ENCODE results near the gene ANO1. TPM values are rescaled to one million over a fixed set of nuclear protein-coding genes. Genes with fewer than 3 reads are reported as not detected.
"Not testable (repeated sequence)": the region's sequence is repeated elsewhere in the genome, so short reads cannot be mapped to it uniquely, and the experiment has no call there.

The ANO1 gene
- total RNA-seq, 4 donors from 2014 or later: 22.5 to 57.6 (median 41.4) TPM

GRCh38 chr11:70034740-70035365, 43.3 kb upstream of the ANO1 start:
- H3K4me3 ChIP-seq: no peak overlapping the region
- H3K27ac ChIP-seq: no peak overlapping the region
- H3K27me3 ChIP-seq: peaks cover 23% of the 10 kb centered on the region
- no peaks in the 10 kb centered on the region for H3K36me3 ChIP-seq
- H3K4me1 ChIP-seq: no peaks in the 10 kb centered on the region
- no peak for TF ChIP-seq CTCF (IDR thresholded peaks at IDR 0.05)
- no peak for TF ChIP-seq EP300 (IDR thresholded peaks at IDR 0.05)
- peaks cover 0 to 31% (median 0%) of the 10 kb centered on the region in 3 donors for H3K9me3 ChIP-seq
- 80 to 93% methylated on average over 5 to 6 of the region's 11 CpGs for WGBS, 2 donors (ENCODE audit: low coverage in 1 of 2)
- ATAC-seq: no peak

GRCh38 chr11:70035665-70036064, 42.5 kb upstream of the ANO1 start:
- H3K27ac ChIP-seq, H3K4me1 ChIP-seq, H3K4me3 ChIP-seq, H3K36me3 ChIP-seq, ATAC-seq: not testable (repeated sequence)
- Histone ChIP-seq H3K27me3 (peaks cover 31% of the 10 kb centered on the region), H3K9me3 (peaks cover 0 to 32% (median 0%) of the 10 kb centered on the region in 3 donors)
- WGBS, 2 donors (ENCODE audit: low coverage in 1 of 2): 78 to 88% methylated on average over 2 of the region's 2 CpGs

- Histone ChIP-seq H3K27me3 (peaks cover 37% of the 10 kb centered on the region), H3K4me3 (no peak overlapping the region), H3K4me1 (no peaks in the 10 kb centered on the region), H3K27ac (no peak overlapping the region), H3K9me3 (peaks cover 0 to 41% (median 0%) of the 10 kb centered on the region in 3 donors), H3K36me3 (no peaks in the 10 kb centered on the region)
- WGBS, 2 donors (ENCODE audit: low coverage in 1 of 2): 69 to 81% methylated on average over 4 of the region's 12 CpGs
- TF ChIP-seq CTCF (IDR thresholded peaks at IDR 0.05): no peak
- TF ChIP-seq POLR2AphosphoS5 (IDR thresholded peaks at IDR 0.05): no peak
- no peak for TF ChIP-seq POLR2A (IDR thresholded peaks at IDR 0.05)
- TF ChIP-seq EP300 (IDR thresholded peaks at IDR 0.05): no peak
- ATAC-seq: no peak
These were observed 40.9 kb upstream of the ANO1 start for GRCh38 chr11:70036971-70037882.

- peaks cover 37% of the 10 kb centered on the region for H3K27me3 ChIP-seq
- WGBS, 2 donors (ENCODE audit: low coverage in 1 of 2): 80 to 92% methylated on average over 7 to 8 of the region's 9 CpGs
- no peak overlapping the region for H3K4me3 ChIP-seq
- H3K36me3 ChIP-seq: no peaks in the 10 kb centered on the region
- H3K4me1 ChIP-seq: no peaks in the 10 kb centered on the region
- H3K9me3 ChIP-seq: peaks cover 0 to 51% (median 0%) of the 10 kb centered on the region in 3 donors
- no peak for TF ChIP-seq POLR2AphosphoS5 (IDR thresholded peaks at IDR 0.05)
- no peak for ATAC-seq
- H3K27ac ChIP-seq: no peak overlapping the region
These were observed 39.9 kb upstream of the ANO1 start for GRCh38 chr11:70038034-70038834.

- Histone ChIP-seq H3K27me3 (peaks cover 42% of the 10 kb centered on the region), H3K27ac (no peak overlapping the region), H3K9me3 (peaks cover 0 to 65% (median 0%) of the 10 kb centered on the region in 3 donors), H3K4me3 (no peak overlapping the region), H3K4me1 (no peaks in the 10 kb centered on the region), H3K36me3 (no peaks in the 10 kb centered on the region)
- no peak for TF ChIP-seq CTCF (IDR thresholded peaks at IDR 0.05)
- no peak for TF ChIP-seq POLR2A (IDR thresholded peaks at IDR 0.05)
- TF ChIP-seq EP300 (IDR thresholded peaks at IDR 0.05): no peak
- no peak for TF ChIP-seq POLR2AphosphoS5 (IDR thresholded peaks at IDR 0.05)
- WGBS, 2 donors (ENCODE audit: low coverage in 1 of 2): 94 to 95% methylated on average over 11 of the region's 11 CpGs
- no peak for ATAC-seq
These were observed 37.7 kb upstream of the ANO1 start for GRCh38 chr11:70040452-70040851.
